Spleen (tissue), 11 donors: ENCODE measurements around the gene WNT9A. TPM values are rescaled to one million over a fixed set of nuclear protein-coding genes. Genes with fewer than 3 reads are reported as not detected.

ENCODE experiments used
- DNase-seq: peaks from one replicate; pipeline ENCODE4 v3.0.0-alpha.2; 2020
- H3K27ac ChIP-seq, 8 donors: fragments of 200-600 bp; sonication (generic) in 7 of 8; 1 replicate in 4 of 8; 2 replicates in 4 of 8; pipeline versions ENCODE4 v1.5.0 to v1.8.0; 2016 to 2021; ENCODE audit warnings: inconsistent platforms in 4 of 8, mild to moderate bottlenecking in 4 of 8, moderate library complexity in 1 of 8
- H3K27me3 ChIP-seq, 7 donors: fragments of 200-600 bp; sonication (generic) in 6 of 7; replicated peaks in 1 of 7; 1 replicate in 4 of 7; 2 replicates in 3 of 7; pipeline versions ENCODE4 v1.5.0 to v1.8.0; 2016 to 2021; ENCODE audit warnings: inconsistent platforms in 3 of 7, mild to moderate bottlenecking in 1 of 7
- H3K36me3 ChIP-seq, 6 donors: fragments of 200-600 bp; sonication (generic) in 5 of 6; 1 replicate in 4 of 6; 2 replicates in 2 of 6; pipeline versions ENCODE4 v1.5.0 to v1.8.0; 2016 to 2021; ENCODE audit warnings: inconsistent platforms in 2 of 6
- H3K4me1 ChIP-seq, 6 donors: fragments of 200-600 bp; sonication (generic) in 5 of 6; 1 replicate in 3 of 6; 2 replicates in 3 of 6; pipeline versions ENCODE4 v1.5.0 to v1.8.0; 2016 to 2021; ENCODE audit warnings: inconsistent platforms in 3 of 6
- H3K4me3 ChIP-seq, 8 donors: fragments of 200-600 bp; sonication (generic) in 7 of 8; 1 replicate in 4 of 8; 2 replicates in 4 of 8; pipeline versions ENCODE4 v1.5.0 to v1.8.0; 2016 to 2021; ENCODE audit warnings: inconsistent platforms in 4 of 8, mild to moderate bottlenecking in 4 of 8, moderate library complexity in 2 of 8
- H3K9me3 ChIP-seq, 8 donors: fragments of 200-600 bp; sonication (generic) in 7 of 8; 1 replicate in 4 of 8; 2 replicates in 4 of 8; pipeline versions ENCODE4 v1.5.0 to v1.8.0; 2016 to 2021; ENCODE audit warnings: inconsistent platforms in 4 of 8
- POLR2A ChIP-seq, 3 donors: fragments of 450-650 bp; IDR thresholded peaks; one replicate each; pipeline ENCODE4 v1.5.1; 2017; ENCODE audit warnings: antibody characterized with exemption in 3 of 3, mild to moderate bottlenecking in 1 of 3
- POLR2AphosphoS5 ChIP-seq, 3 donors: sonication (generic); formaldehyde crosslinking; IDR thresholded peaks; one replicate each; pipeline ENCODE4 v1.5.1; 2017; ENCODE audit warnings: antibody characterized with exemption in 3 of 3
- WGBS, 5 donors: extraction: QIAGEN DNeasy Blood & Tissue Kit in 3 of 5; methylation state at CpG; one replicate each; pipeline versions ENCODE4 v1.1.5 to v1.1.7; 2013 to 2018; 5-methylcytosine and 5-hydroxymethylcytosine counted together
- intact Hi-C: fragments of 100-400 bp; cut with DNase I; formaldehyde crosslinking; loops from one replicate; pipeline ENCODE4 v1.15.0; 2023; ENCODE audit warnings: low total_unique reads
- polyA plus RNA-seq, 3 donors: library from polyadenylated mRNA; stranded (reverse); fragments of 200-250 nt; gene quantifications; one replicate each; pipeline ENCODE4 v1.2.1, GENCODE V29; 2013
- total RNA-seq, 7 donors: library from RNA; depleted of rRNA in 3 of 7; stranded (reverse); fragments of >200 nt in 3 of 7; fragmentation: NEBNext Ultra II Directional in 4 of 7; extraction: Animal tissue kit (Norgen Biotek cat#: 25700) in 4 of 7; gene quantifications; one replicate each; pipeline versions ENCODE4 v1.1.0 to v1.2.1, GENCODE V29; 2016 to 2021
- TF ChIP-seq, protein P1 (sequence below), 11 experiments: fragments of 200-600 bp in 7 of 11; fragments of 450-650 bp in 4 of 11; sonication (generic) in 4 of 11; IDR thresholded peaks in 8 of 11; conservative IDR thresholded peaks in 3 of 11; 1 replicate in 7 of 11; 2 replicates in 4 of 11; pipeline versions ENCODE4 v1.4.0 to v1.8.0; 2016 to 2021; ENCODE audit warnings: antibody characterized with exemption in 11 of 11, inconsistent platforms in 4 of 11, mild to moderate bottlenecking in 1 of 11
- donor health status: healthy with polysubstance abuse.
- donor health status: DM: no; HTN: no; CAD: no; lungs with moderate emphysema.
- donor health status: DM: no; HTN: no; CAD: no.
- donor health status: Bipolar disorder and iron deficiency.
- donor health status: healthy.
- donor health status: DM: no; HTN: no; CAD: no.
- donor health status: DM: yes; HTN: yes; CAD: no.

The WNT9A gene
- total and polyA plus RNA-seq, 10 donors = 0.08 to 3.6 (median 0.77) TPM

GRCh38 chr1:227916655-227917054, 31.1 kb downstream of the WNT9A start:
- peaks cover 0 to 8% (median 0%) of the 10 kb centered on the region in 6 donors for H3K36me3 ChIP-seq
- no peaks in the 10 kb centered on the region for H3K9me3 ChIP-seq

GRCh38 chr1:227915564-227916553, 31.9 kb downstream of the WNT9A start:
- intact Hi-C loops = no loop called here
- TF ChIP-seq POLR2AphosphoS5 (IDR thresholded peaks at IDR 0.05) (no peak), POLR2A (IDR thresholded peaks at IDR 0.05) (no peak)
- TF ChIP-seq, protein P1, sequence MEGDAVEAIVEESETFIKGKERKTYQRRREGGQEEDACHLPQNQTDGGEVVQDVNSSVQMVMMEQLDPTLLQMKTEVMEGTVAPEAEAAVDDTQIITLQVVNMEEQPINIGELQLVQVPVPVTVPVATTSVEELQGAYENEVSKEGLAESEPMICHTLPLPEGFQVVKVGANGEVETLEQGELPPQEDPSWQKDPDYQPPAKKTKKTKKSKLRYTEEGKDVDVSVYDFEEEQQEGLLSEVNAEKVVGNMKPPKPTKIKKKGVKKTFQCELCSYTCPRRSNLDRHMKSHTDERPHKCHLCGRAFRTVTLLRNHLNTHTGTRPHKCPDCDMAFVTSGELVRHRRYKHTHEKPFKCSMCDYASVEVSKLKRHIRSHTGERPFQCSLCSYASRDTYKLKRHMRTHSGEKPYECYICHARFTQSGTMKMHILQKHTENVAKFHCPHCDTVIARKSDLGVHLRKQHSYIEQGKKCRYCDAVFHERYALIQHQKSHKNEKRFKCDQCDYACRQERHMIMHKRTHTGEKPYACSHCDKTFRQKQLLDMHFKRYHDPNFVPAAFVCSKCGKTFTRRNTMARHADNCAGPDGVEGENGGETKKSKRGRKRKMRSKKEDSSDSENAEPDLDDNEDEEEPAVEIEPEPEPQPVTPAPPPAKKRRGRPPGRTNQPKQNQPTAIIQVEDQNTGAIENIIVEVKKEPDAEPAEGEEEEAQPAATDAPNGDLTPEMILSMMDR (IDR thresholded peaks at IDR 0.05 in 8 of 11, conservative IDR thresholded peaks at IDR 0.05 in 3 of 11) = no peak
- H3K27ac ChIP-seq = no peak overlapping the region
- H3K4me1 ChIP-seq = peaks cover 0 to 3% (median 0%) of the 10 kb centered on the region in 6 donors
- H3K4me3 ChIP-seq = no peak overlapping the region
- H3K27me3 ChIP-seq = peaks cover 0 to 23% (median 0%) of the 10 kb centered on the region in 7 donors
- 70 to 82% (median 75%) methylated on average over 17 to 22 of the region's 22 CpGs for WGBS, 5 donors
- H3K36me3 ChIP-seq = peaks cover 0 to under 1% (median 0%) of the 10 kb centered on the region in 6 donors
- no peaks in the 10 kb centered on the region for H3K9me3 ChIP-seq
- DNase-seq = no peak

More at GRCh38 chr1:227916655-227917054, 31.1 kb downstream of the WNT9A start:
- Histone ChIP-seq H3K27ac (no peak overlapping the region), H3K4me3 (no peak overlapping the region), H3K4me1 (peaks cover 0 to 3% (median 0%) of the 10 kb centered on the region in 6 donors), H3K27me3 (peaks cover 0 to 20% (median 0%) of the 10 kb centered on the region in 7 donors)
- WGBS, 5 donors = 79 to 95% (median 88%) methylated on average over 4 of the region's 4 CpGs
- no peak for DNase-seq
- intact Hi-C loops = no loop called here
- TF ChIP-seq, protein P1 (IDR thresholded peaks at IDR 0.05 in 8 of 11, conservative IDR thresholded peaks at IDR 0.05 in 3 of 11) = no peak
- TF ChIP-seq POLR2AphosphoS5 (IDR thresholded peaks at IDR 0.05) = no peak
- no peak for TF ChIP-seq POLR2A (IDR thresholded peaks at IDR 0.05)

DNA sequence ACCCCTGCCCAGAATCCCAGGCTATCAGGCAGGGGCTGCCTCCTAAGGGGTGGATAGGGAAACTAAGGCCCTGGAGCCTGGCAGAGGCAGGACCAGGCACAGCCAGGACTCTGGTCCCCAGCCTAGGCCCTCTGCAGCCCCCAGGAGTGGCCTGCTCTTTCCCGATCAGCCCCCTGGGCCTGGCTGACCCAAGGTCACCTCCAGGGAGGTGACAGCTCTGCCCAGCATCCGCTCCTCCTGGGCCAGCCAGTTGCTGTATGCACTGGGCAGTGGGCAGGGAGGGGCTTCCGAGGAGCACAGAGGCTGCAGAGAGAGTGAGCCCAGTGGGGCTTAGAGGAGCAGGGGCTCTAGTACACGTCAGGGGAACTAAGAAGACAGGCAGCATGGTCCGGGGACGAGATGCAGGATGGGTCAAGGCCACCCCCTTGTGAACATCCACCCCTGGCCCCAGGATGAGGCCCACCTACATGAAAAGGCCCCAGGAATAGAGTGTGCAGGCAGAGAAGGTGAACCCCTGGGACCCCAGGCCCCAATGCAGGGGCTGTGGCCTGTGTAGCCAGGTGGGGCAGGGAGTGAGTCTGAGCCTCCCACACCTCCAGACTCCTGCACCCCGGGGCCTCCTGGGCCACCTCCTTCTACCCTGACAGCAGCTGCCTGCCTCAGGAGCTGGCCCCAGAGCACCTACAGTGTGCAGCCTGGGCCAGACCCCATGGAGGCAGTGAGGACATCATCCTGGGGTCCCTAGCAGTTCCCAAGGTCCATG, 32.8 kb downstream of the WNT9A start:
- H3K4me3 ChIP-seq = no peak overlapping the region
- 63 to 87% (median 79%) methylated on average over 4 to 7 of the region's 7 CpGs for WGBS, 5 donors
- TF ChIP-seq, protein P1 (IDR thresholded peaks at IDR 0.05 in 8 of 11, conservative IDR thresholded peaks at IDR 0.05 in 3 of 11) = no peak
- no peak for TF ChIP-seq POLR2A (IDR thresholded peaks at IDR 0.05)
- no peak for TF ChIP-seq POLR2AphosphoS5 (IDR thresholded peaks at IDR 0.05)

More for the DNA sequence above, 32.8 kb downstream of the WNT9A start:
- Histone ChIP-seq H3K9me3 (no peaks in the 10 kb centered on the region), H3K36me3 (no peaks in the 10 kb centered on the region), H3K27ac (no peak overlapping the region), H3K4me1 (peaks cover 0 to 3% (median 0%) of the 10 kb centered on the region in 6 donors), H3K27me3 (peaks cover 0 to 23% (median 0%) of the 10 kb centered on the region in 7 donors)
- no peak for DNase-seq
- intact Hi-C loops = no loop called here
